ENCODE measurements around the gene NT5C1B.

NT5C1B gene

DNA sequence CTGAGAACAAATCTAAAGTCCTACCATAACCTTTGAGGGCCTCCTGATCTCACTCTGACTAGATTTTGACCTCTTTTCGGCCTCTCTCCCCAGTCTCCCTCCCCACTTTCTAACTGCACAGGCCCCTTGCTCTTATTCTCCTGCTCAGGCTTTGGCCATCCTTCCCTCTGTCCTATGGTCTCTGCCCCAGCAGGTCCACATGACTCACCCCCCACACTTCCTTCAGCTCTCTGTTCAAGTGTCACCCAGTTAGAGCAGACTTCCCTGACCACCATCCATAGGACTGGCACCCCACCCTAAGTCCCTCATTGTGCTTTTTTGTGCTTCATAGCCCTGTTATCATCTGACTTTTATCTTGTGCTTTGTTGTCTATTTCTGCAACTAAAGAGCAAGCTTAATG, 41.2 kb upstream of the NT5C1B start:
- TF ChIP-seq EZH2phosphoT487 (IDR thresholded peaks at IDR 0.05; ENCODE audit: borderline replicate concordance) (no peak), CTCF (conservative IDR thresholded peaks at IDR 0.05; ENCODE audit: low read length) (no peak)
- H2AFZ ChIP-seq (ENCODE audit: low read length) = no peak overlapping the region
- no peaks in the 10 kb centered on the region for H3K4me1 ChIP-seq (ENCODE audit: insufficient read depth, low read length, poor library complexity, severe bottlenecking)
- H3K9me2 ChIP-seq (replicated peaks; ENCODE audit: low read depth, low read length) = no peaks in the 10 kb centered on the region
- no peaks in the 10 kb centered on the region for H3F3A ChIP-seq (ENCODE audit: low read depth)
- H3K27me3 ChIP-seq (ENCODE audit: insufficient read depth, low read length, poor library complexity, severe bottlenecking) = no peaks in the 10 kb centered on the region
- H4K20me1 ChIP-seq (ENCODE audit: insufficient read depth, low read length, poor library complexity, severe bottlenecking) = no peaks in the 10 kb centered on the region
- no peaks in the 10 kb centered on the region for H3K36me3 ChIP-seq (ENCODE audit: insufficient read depth, low read length)
- H3K9ac ChIP-seq (ENCODE audit: low read depth, low read length, poor library complexity, severe bottlenecking) = no peak overlapping the region
- no peak overlapping the region for H3K4me3 ChIP-seq (ENCODE audit: low read length, poor library complexity, severe bottlenecking)
- H3K9me3 ChIP-seq (ENCODE audit: insufficient read depth, low read depth, low read length) = no peaks in the 10 kb centered on the region
- no peak overlapping the region for H3K4me2 ChIP-seq (ENCODE audit: low read depth, low read length, poor library complexity, severe bottlenecking)
- H3K79me2 ChIP-seq (ENCODE audit: insufficient read depth, low read length) = no peaks in the 10 kb centered on the region

- H3K4me1 ChIP-seq (ENCODE audit: insufficient read depth, low read length, poor library complexity, severe bottlenecking) = no peaks in the 10 kb centered on the region
- no peaks in the 10 kb centered on the region for H3K9me2 ChIP-seq (replicated peaks; ENCODE audit: low read depth, low read length)
- H3K9me3 ChIP-seq (ENCODE audit: insufficient read depth, low read depth, low read length) = no peaks in the 10 kb centered on the region
- H4K20me1 ChIP-seq (ENCODE audit: insufficient read depth, low read length, poor library complexity, severe bottlenecking) = no peaks in the 10 kb centered on the region
- H3F3A ChIP-seq (ENCODE audit: low read depth) = no peaks in the 10 kb centered on the region
- H3K4me3 ChIP-seq (ENCODE audit: low read length, poor library complexity, severe bottlenecking) = no peak overlapping the region
- TF ChIP-seq CTCF (conservative IDR thresholded peaks at IDR 0.05; ENCODE audit: low read length) (no peak), EZH2phosphoT487 (IDR thresholded peaks at IDR 0.05; ENCODE audit: borderline replicate concordance) (no peak)
- H3K9ac ChIP-seq (ENCODE audit: low read depth, low read length, poor library complexity, severe bottlenecking) = no peak overlapping the region
- H2AFZ ChIP-seq (ENCODE audit: low read length) = no peak overlapping the region
- no peaks in the 10 kb centered on the region for H3K36me3 ChIP-seq (ENCODE audit: insufficient read depth, low read length)
- H3K4me2 ChIP-seq (ENCODE audit: low read depth, low read length, poor library complexity, severe bottlenecking) = no peak overlapping the region
- no peaks in the 10 kb centered on the region for H3K27me3 ChIP-seq (ENCODE audit: insufficient read depth, low read length, poor library complexity, severe bottlenecking)
- H3K79me2 ChIP-seq (ENCODE audit: insufficient read depth, low read length) = no peaks in the 10 kb centered on the region
These were observed 40.7 kb upstream of the NT5C1B start for GRCh38 chr2:18630101-18630500.

- Histone ChIP-seq H2AFZ (ENCODE audit: low read length) (no peak overlapping the region), H3K9me2 (replicated peaks; ENCODE audit: low read depth, low read length) (no peaks in the 10 kb centered on the region), H3K4me2 (ENCODE audit: low read depth, low read length, poor library complexity, severe bottlenecking) (no peak overlapping the region), H3K9me3 (ENCODE audit: insufficient read depth, low read depth, low read length) (no peaks in the 10 kb centered on the region), H3K9ac (ENCODE audit: low read depth, low read length, poor library complexity, severe bottlenecking) (no peak overlapping the region), H3K4me1 (ENCODE audit: insufficient read depth, low read length, poor library complexity, severe bottlenecking) (no peaks in the 10 kb centered on the region), H3K36me3 (ENCODE audit: insufficient read depth, low read length) (no peaks in the 10 kb centered on the region), H3K79me2 (ENCODE audit: insufficient read depth, low read length) (no peaks in the 10 kb centered on the region), H3K4me3 (ENCODE audit: low read length, poor library complexity, severe bottlenecking) (no peak overlapping the region), H3K27me3 (ENCODE audit: insufficient read depth, low read length, poor library complexity, severe bottlenecking) (no peaks in the 10 kb centered on the region), H3F3A (ENCODE audit: low read depth) (no peaks in the 10 kb centered on the region), H4K20me1 (ENCODE audit: insufficient read depth, low read length, poor library complexity, severe bottlenecking) (no peaks in the 10 kb centered on the region)
- TF ChIP-seq EZH2phosphoT487 (IDR thresholded peaks at IDR 0.05; ENCODE audit: borderline replicate concordance) = no peak
These were observed 37.7 kb upstream of the NT5C1B start for GRCh38 chr2:18626958-18627650.

GRCh38 chr2:18626256-18626668, 36.9 kb upstream of the NT5C1B start:
- H2AFZ ChIP-seq (ENCODE audit: low read length) = no peak overlapping the region
- no peaks in the 10 kb centered on the region for H3K4me1 ChIP-seq (ENCODE audit: insufficient read depth, low read length, poor library complexity, severe bottlenecking)
- H3K27me3 ChIP-seq (ENCODE audit: insufficient read depth, low read length, poor library complexity, severe bottlenecking) = no peaks in the 10 kb centered on the region
- no peaks in the 10 kb centered on the region for H3F3A ChIP-seq (ENCODE audit: low read depth)
- H3K36me3 ChIP-seq (ENCODE audit: insufficient read depth, low read length) = no peaks in the 10 kb centered on the region
- TF ChIP-seq EZH2phosphoT487 (IDR thresholded peaks at IDR 0.05; ENCODE audit: borderline replicate concordance) (no peak), CTCF (conservative IDR thresholded peaks at IDR 0.05; ENCODE audit: low read length) (no peak)
- H3K9ac ChIP-seq (ENCODE audit: low read depth, low read length, poor library complexity, severe bottlenecking) = no peak overlapping the region
- no peaks in the 10 kb centered on the region for H3K9me2 ChIP-seq (replicated peaks; ENCODE audit: low read depth, low read length)
- no peaks in the 10 kb centered on the region for H3K79me2 ChIP-seq (ENCODE audit: insufficient read depth, low read length)
- no peaks in the 10 kb centered on the region for H3K9me3 ChIP-seq (ENCODE audit: insufficient read depth, low read depth, low read length)
- H3K4me3 ChIP-seq (ENCODE audit: low read length, poor library complexity, severe bottlenecking) = no peak overlapping the region
- no peaks in the 10 kb centered on the region for H4K20me1 ChIP-seq (ENCODE audit: insufficient read depth, low read length, poor library complexity, severe bottlenecking)
- H3K4me2 ChIP-seq (ENCODE audit: low read depth, low read length, poor library complexity, severe bottlenecking) = no peak overlapping the region
